Stomach (tissue), 9 donors: Measurements from ENCODE around the gene CACNA2D4. TPM values are rescaled to one million over a fixed set of nuclear protein-coding genes. Genes with fewer than 3 reads are reported as not detected.

Source experiments
- DNase-seq, 2 donors: peaks; one replicate each; pipeline versions ENCODE4 v3.0.0 to v3.0.0-alpha.2; 2013 to 2019
- H3K27ac ChIP-seq, 5 donors: fragments of 200-600 bp in 4 of 5; sonication (generic) in 4 of 5; one replicate each; pipeline ENCODE4 v1.5.1; 2013 to 2019; ENCODE audit warnings: mild to moderate bottlenecking in 1 of 5, moderate library complexity in 1 of 5
- H3K27me3 ChIP-seq, 3 donors: fragments of 200-600 bp; sonication (generic); one replicate each; pipeline ENCODE4 v1.5.1; 2017 to 2019; ENCODE audit warnings: mixed run types in 1 of 3
- H3K36me3 ChIP-seq, 4 donors: fragments of 200-600 bp; sonication (generic); 1 replicate in 3 of 4; 2 replicates in 1 of 4; pipeline ENCODE4 v1.5.1; 2016 to 2019
- H3K4me1 ChIP-seq, 4 donors: fragments of 200-600 bp; sonication (generic); one replicate each; pipeline ENCODE4 v1.5.1; 2016 to 2019
- H3K4me3 ChIP-seq, 4 donors: fragments of 200-600 bp; sonication (generic) in 3 of 4; one replicate each; pipeline ENCODE4 v1.5.1; 2016 to 2019; ENCODE audit warnings: mild to moderate bottlenecking in 1 of 4
- H3K9me3 ChIP-seq, 4 donors: fragments of 200-600 bp; sonication (generic); one replicate each; pipeline ENCODE4 v1.5.1; 2016 to 2019
- EP300 ChIP-seq: sonication (generic); formaldehyde crosslinking; IDR thresholded peaks from one replicate; pipeline ENCODE4 v1.6.1; 2017; ENCODE audit warnings: antibody characterized with exemption
- POLR2A ChIP-seq, 4 donors: fragments of 450-650 bp; IDR thresholded peaks; one replicate each; pipeline ENCODE4 v1.6.1; 2016; ENCODE audit warnings: antibody characterized with exemption in 4 of 4, control low read depth in 2 of 4, mild to moderate bottlenecking in 1 of 4, moderate library complexity in 1 of 4
- POLR2AphosphoS5 ChIP-seq, 3 donors: sonication (generic); formaldehyde crosslinking; IDR thresholded peaks; one replicate each; pipeline ENCODE4 v1.6.1; 2016; ENCODE audit warnings: antibody characterized with exemption in 3 of 3
- WGBS, 5 donors: extraction: QIAGEN DNeasy Blood & Tissue Kit in 3 of 5; methylation state at CpG; one replicate each; pipeline versions ENCODE4 v1.1.5 to v1.1.7; 2013 to 2018; 5-methylcytosine and 5-hydroxymethylcytosine counted together
- intact Hi-C: fragments of 100-400 bp; cut with DNase I; formaldehyde crosslinking; loops from one replicate; pipeline ENCODE4 v1.15.1; 2023; ENCODE audit warnings: low total_unique reads
- polyA plus RNA-seq, 3 donors: library from polyadenylated mRNA; stranded (reverse); fragments of 200-250 nt; gene quantifications; one replicate each; pipeline ENCODE4 v1.2.3, GENCODE V29; 2013
- total RNA-seq, 5 donors: library from RNA; depleted of rRNA; stranded (reverse); fragments of >200 nt; gene quantifications; one replicate each; pipeline versions ENCODE4 v1.1.0 to v1.2.3, GENCODE V29; 2014 to 2016
- TF ChIP-seq, protein P1 (sequence below), 7 experiments: fragments of 450-650 bp in 4 of 7; fragments of 200-600 bp in 3 of 7; sonication (generic) in 3 of 7; IDR thresholded peaks; one replicate each; pipeline ENCODE4 v1.5.1; 2016 to 2019; ENCODE audit warnings: antibody characterized with exemption in 7 of 7, control low read depth in 2 of 7, mild to moderate bottlenecking in 1 of 7
- donor health status: healthy with polysubstance abuse.
- donor health status: Bipolar disorder and iron deficiency.
- donor health status: healthy.

CACNA2D4 gene
- total and polyA plus RNA-seq, 8 donors: 0.58 to 3.5 (median 1.8) TPM; not detected in 1

DNA sequence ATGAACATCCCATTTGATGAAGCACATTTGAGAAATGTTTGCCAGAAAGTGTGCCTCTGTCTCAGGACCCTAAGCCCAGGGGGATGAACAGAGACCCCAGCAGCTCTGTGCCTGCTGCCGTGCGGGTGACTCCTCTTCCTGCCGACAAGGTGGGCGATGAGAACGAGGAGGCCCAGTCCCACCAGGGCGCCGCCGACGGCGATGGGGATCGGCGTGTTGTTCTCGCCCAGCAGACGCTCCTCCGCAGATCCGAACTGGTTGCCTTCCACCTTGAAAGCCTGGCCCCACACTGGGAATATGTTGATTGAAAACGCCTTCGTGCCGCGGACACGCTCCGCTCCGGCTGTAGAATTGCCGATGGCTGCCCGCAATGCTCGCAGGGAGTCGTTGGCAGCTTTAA lies 54.0 kb downstream of the CACNA2D4 start:
- Histone ChIP-seq H3K27me3 (peaks cover 0 to 22% (median 11%) of the 10 kb centered on the region in 3 donors), H3K36me3 (no peaks in the 10 kb centered on the region), H3K27ac (no peak overlapping the region), H3K4me1 (no peaks in the 10 kb centered on the region), H3K9me3 (peaks cover 0 to 4% (median 0%) of the 10 kb centered on the region in 4 donors), H3K4me3 (no peak overlapping the region)
- DNase-seq: peak in 1 of 2 donors; percentile 16
- intact Hi-C loops: no loop called here
- 48 to 72% (median 65%) methylated on average over 23 to 27 of the region's 27 CpGs for WGBS, 5 donors
- TF ChIP-seq, protein P1, sequence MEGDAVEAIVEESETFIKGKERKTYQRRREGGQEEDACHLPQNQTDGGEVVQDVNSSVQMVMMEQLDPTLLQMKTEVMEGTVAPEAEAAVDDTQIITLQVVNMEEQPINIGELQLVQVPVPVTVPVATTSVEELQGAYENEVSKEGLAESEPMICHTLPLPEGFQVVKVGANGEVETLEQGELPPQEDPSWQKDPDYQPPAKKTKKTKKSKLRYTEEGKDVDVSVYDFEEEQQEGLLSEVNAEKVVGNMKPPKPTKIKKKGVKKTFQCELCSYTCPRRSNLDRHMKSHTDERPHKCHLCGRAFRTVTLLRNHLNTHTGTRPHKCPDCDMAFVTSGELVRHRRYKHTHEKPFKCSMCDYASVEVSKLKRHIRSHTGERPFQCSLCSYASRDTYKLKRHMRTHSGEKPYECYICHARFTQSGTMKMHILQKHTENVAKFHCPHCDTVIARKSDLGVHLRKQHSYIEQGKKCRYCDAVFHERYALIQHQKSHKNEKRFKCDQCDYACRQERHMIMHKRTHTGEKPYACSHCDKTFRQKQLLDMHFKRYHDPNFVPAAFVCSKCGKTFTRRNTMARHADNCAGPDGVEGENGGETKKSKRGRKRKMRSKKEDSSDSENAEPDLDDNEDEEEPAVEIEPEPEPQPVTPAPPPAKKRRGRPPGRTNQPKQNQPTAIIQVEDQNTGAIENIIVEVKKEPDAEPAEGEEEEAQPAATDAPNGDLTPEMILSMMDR (IDR thresholded peaks at IDR 0.05): no peak
- TF ChIP-seq EP300 (no peak), POLR2A (IDR thresholded peaks at IDR 0.05) (no peak), POLR2AphosphoS5 (IDR thresholded peaks at IDR 0.05) (no peak)

DNA sequence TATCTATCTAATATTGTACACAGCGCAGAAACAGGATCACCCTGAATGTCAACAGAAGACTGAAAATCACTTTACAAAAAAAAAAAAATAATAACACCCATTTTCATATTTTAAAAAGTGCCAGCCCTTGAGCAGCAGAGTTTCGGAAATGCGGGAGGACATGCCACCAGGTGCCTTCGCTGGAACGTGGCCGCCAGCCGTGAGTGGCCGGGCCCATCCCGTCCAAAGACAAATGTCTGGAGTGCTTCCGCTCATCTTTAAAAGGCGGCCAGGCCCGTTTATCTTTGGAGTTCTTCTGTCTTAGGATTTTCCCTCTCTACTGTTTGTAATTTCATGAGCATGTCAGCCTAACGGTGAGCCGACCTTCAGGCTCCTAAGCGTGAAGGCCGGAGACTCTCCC lies 54.6 kb downstream of the CACNA2D4 start:
- H3K27ac ChIP-seq: no peak overlapping the region
- DNase-seq: peak in 1 of 2 donors; percentile 9
- 87 to 93% (median 90%) methylated on average over 16 of the region's 16 CpGs for WGBS, 5 donors
- H3K4me1 ChIP-seq: no peaks in the 10 kb centered on the region
- TF ChIP-seq POLR2A (IDR thresholded peaks at IDR 0.05) (no peak), EP300 (no peak), POLR2AphosphoS5 (IDR thresholded peaks at IDR 0.05) (no peak)
- TF ChIP-seq, protein P1 (IDR thresholded peaks at IDR 0.05): no peak
- H3K27me3 ChIP-seq: peaks cover 0 to 22% (median 11%) of the 10 kb centered on the region in 3 donors
- no peaks in the 10 kb centered on the region for H3K36me3 ChIP-seq
- H3K9me3 ChIP-seq: peaks cover 0 to 4% (median 0%) of the 10 kb centered on the region in 4 donors
- H3K4me3 ChIP-seq: no peak overlapping the region
- intact Hi-C loops: no loop called here

DNA sequence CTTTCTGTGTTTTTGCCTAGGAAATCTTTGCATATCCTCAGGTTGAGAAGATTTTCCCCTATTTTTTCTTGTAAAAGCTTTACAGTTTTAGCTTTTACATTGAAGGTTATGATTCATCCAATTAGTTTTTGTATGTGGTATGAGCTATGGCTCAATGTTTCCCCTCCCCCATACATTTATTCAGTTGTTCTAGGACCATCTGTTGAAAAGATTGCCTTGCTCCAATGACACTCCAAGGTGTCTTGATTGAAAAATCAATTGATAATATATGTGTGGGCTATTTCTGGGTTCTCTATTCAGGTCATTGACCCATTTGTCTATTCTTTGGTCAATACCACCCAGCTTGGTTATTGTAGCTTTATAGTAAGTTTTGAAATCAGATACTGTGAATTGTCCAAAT lies 55.5 kb downstream of the CACNA2D4 start:
- no peak overlapping the region for H3K4me3 ChIP-seq
- TF ChIP-seq EP300 (no peak), POLR2AphosphoS5 (IDR thresholded peaks at IDR 0.05) (no peak), POLR2A (IDR thresholded peaks at IDR 0.05) (no peak)
- TF ChIP-seq, protein P1 (IDR thresholded peaks at IDR 0.05): no peak
- intact Hi-C loops: no loop called here
- DNase-seq: no peak
- peaks cover 0 to 22% (median 11%) of the 10 kb centered on the region in 3 donors for H3K27me3 ChIP-seq
- no peaks in the 10 kb centered on the region for H3K4me1 ChIP-seq
- no peak overlapping the region for H3K27ac ChIP-seq
- H3K36me3 ChIP-seq: no peaks in the 10 kb centered on the region
- peaks cover 0 to 4% (median 0%) of the 10 kb centered on the region in 4 donors for H3K9me3 ChIP-seq

DNA sequence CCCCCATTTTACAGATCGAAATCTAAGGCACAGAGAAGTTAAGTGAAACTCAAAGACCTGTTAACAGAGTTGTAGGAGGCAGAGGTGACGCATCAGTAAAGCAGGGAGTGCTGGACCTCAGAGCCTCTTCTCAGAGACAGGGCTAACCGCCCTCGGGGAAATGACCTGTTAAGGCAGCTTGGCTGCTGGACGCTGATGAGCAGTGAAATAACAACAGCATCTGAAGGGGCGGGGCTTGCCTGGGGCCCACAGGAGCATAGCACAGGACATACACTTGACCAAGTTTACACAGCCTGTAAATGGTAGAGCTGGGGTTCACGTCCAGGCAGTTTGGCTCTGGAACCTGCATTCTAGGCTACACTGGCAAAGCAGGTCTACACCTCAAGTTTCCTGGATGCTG lies 58.8 kb downstream of the CACNA2D4 start:
- no peak overlapping the region for H3K27ac ChIP-seq
- H3K4me3 ChIP-seq: no peak overlapping the region
- 69 to 75% (median 74%) methylated on average over 7 of the region's 7 CpGs for WGBS, 5 donors
- no peaks in the 10 kb centered on the region for H3K36me3 ChIP-seq
- H3K27me3 ChIP-seq: peaks cover 0 to 5% (median 4%) of the 10 kb centered on the region in 3 donors
- H3K9me3 ChIP-seq: peaks cover 0 to 12% (median 11%) of the 10 kb centered on the region in 4 donors
- TF ChIP-seq POLR2AphosphoS5 (IDR thresholded peaks at IDR 0.05) (no peak), POLR2A (IDR thresholded peaks at IDR 0.05) (no peak), EP300 (no peak)
- TF ChIP-seq, protein P1 (IDR thresholded peaks at IDR 0.05): no peak
- no peak for DNase-seq
- no peaks in the 10 kb centered on the region for H3K4me1 ChIP-seq
- intact Hi-C loops: no loop called here
